ENCODE results near the gene NUP210.

DNA sequence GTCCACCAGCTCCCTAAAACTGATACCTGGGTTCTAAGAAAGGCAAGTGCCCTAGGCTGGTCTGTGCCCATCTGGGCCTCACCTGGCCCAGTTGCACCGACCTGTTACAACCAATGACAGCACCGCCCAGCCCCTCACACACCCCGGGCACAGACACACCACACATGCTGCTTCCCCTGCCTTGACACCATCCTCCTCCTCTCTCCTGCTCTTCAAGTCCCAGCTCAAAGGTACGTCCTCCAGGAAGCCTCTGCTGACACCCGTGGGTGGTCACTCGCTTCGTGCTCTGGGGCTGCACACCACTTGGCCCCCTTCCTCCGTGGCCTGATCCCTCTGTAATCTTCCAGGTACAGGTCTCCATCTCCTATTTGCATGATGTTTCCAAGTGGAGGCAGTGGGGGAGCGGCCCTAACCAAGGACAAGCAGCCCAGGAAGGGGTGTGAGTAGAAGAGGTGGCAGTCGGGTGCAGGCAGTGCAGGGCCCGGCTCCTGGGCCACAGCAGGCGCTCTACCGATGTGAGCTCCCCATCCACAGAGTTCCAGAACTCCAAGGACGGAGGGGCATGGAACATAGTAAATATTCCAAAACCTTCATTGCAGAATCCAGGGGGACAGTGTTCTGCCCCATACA is 144.6 kb downstream of the NUP210 start:
- TF ChIP-seq FOXK2 (IDR thresholded peaks at IDR 0.05) = no peak
- no peak for TF ChIP-seq ZNF384 (IDR thresholded peaks at IDR 0.05)

Measured in HEK293T (cell line).